Fibroblast of lung (primary cell): ENCODE data around the gene RGS16. TPM values are rescaled to one million over a fixed set of nuclear protein-coding genes. Genes with fewer than 3 reads are reported as not detected.

Experiments
- DNase-seq, 2 donors: peaks; one replicate each; pipeline versions ENCODE4 v3.0.0 to v3.0.0-alpha.2; 2010; ENCODE audit warnings: low read depth in 2 of 2
- H2AFZ ChIP-seq: 2 replicates; pipeline ENCODE4 v1.5.1; 2012; ENCODE audit warnings: low read length, control low read depth, inconsistent platforms
- H3K27ac ChIP-seq: 2 replicates; pipeline ENCODE4 v1.5.1; 2011; ENCODE audit warnings: low read length, control low read depth; ENCODE audit not compliant: insufficient read depth
- H3K27me3 ChIP-seq: 2 replicates; pipeline ENCODE4 v1.5.1; 2011; ENCODE audit warnings: mild to moderate bottlenecking, low read length; ENCODE audit not compliant: control insufficient read depth, insufficient read depth
- H3K36me3 ChIP-seq: 2 replicates; pipeline ENCODE4 v1.5.1; 2011; ENCODE audit warnings: low read length; ENCODE audit not compliant: control insufficient read depth, insufficient read depth
- H3K4me1 ChIP-seq: 2 replicates; pipeline ENCODE4 v1.5.1; 2011; ENCODE audit warnings: low read length; ENCODE audit not compliant: control insufficient read depth, insufficient read depth; ENCODE audit errors: extremely low read depth
- H3K4me2 ChIP-seq: 2 replicates; pipeline ENCODE4 v1.5.1; 2011; ENCODE audit warnings: low read length, control low read depth; ENCODE audit not compliant: insufficient read depth; ENCODE audit errors: extremely low read depth
- H3K4me3 ChIP-seq, 4 experiments: fragments of 200-600 bp in 1 of 4; sonication (generic) in 1 of 4; replicated peaks in 1 of 4; 2 replicates each; pipeline ENCODE4 v1.5.1; 2011 to 2016; ENCODE audit warnings: low read length in 4 of 4, low read depth in 3 of 4, mild to moderate bottlenecking in 3 of 4, control low read depth in 2 of 4, inconsistent platforms in 1 of 4, mixed read lengths in 1 of 4; ENCODE audit not compliant: insufficient read depth in 1 of 4; ENCODE audit errors: control extremely low read depth in 1 of 4
- H3K79me2 ChIP-seq: 2 replicates; pipeline ENCODE4 v1.5.1; 2012; ENCODE audit warnings: mild to moderate bottlenecking, low read length, inconsistent platforms; ENCODE audit not compliant: control insufficient read depth, insufficient read depth
- H3K9ac ChIP-seq: 2 replicates; pipeline ENCODE4 v1.5.1; 2011; ENCODE audit warnings: mild to moderate bottlenecking, low read length, control low read depth; ENCODE audit not compliant: insufficient read depth
- H3K9me3 ChIP-seq: 2 replicates; pipeline ENCODE4 v1.5.1; 2012; ENCODE audit warnings: low read depth, low read length; ENCODE audit not compliant: control insufficient read depth, insufficient read depth
- H4K20me1 ChIP-seq: 2 replicates; pipeline ENCODE4 v1.5.1; 2011; ENCODE audit warnings: low read length; ENCODE audit not compliant: control insufficient read depth, insufficient read depth; ENCODE audit errors: extremely low read depth
- CTCF ChIP-seq, 2 donors: IDR thresholded peaks in 1 of 2; conservative IDR thresholded peaks in 1 of 2; 1 replicate in 1 of 2; 2 replicates in 1 of 2; pipeline ENCODE4 v1.5.1; 2011 to 2012; ENCODE audit warnings: low read length in 2 of 2, control low read depth in 1 of 2, inconsistent platforms in 1 of 2, low read depth in 1 of 2, mild to moderate bottlenecking in 1 of 2
- EZH2 ChIP-seq: IDR thresholded peaks from 2 replicates; pipeline ENCODE4 v1.5.1; 2012; ENCODE audit warnings: low read length, control low read depth, mild to moderate bottlenecking; ENCODE audit errors: missing control alignments
- polyA plus RNA-seq, 2 donors: library from polyadenylated mRNA; depleted of rRNA in 1 of 2; stranded (reverse) in 1 of 2; unstranded in 1 of 2; fragments of >200 nt; gene quantifications; 2 replicates each; pipeline ENCODE4 v1.2.1, GENCODE V29; 2011 to 2012; ENCODE audit warnings: missing spikeins in 1 of 2
- total RNA-seq: library from RNA; depleted of rRNA; stranded (reverse); fragments of >200 nt; gene quantifications from 2 replicates; pipeline ENCODE4 v1.2.1, GENCODE V29; 2014

Gene RGS16
- total and polyA plus RNA-seq, 2 donors (not counting 1 experiment from before 2014, with no cell fraction given) = 0.17 to 0.33 TPM

GRCh38 chr1:182629080-182629479 is 24.9 kb upstream of the RGS16 start:
- TF ChIP-seq EZH2 (no peak), CTCF (conservative IDR thresholded peaks at IDR 0.05 in 1 of 2, IDR thresholded peaks at IDR 0.05 in 1 of 2; ENCODE audit: low read depth in 1 of 2, low read length in 2 of 2) (no peak)
- Histone ChIP-seq H3K9me3 (no peaks in the 10 kb centered on the region), H3K4me2 (no peak overlapping the region), H3K79me2 (no peaks in the 10 kb centered on the region), H3K4me3 (no peak overlapping the region), H4K20me1 (no peaks in the 10 kb centered on the region), H3K27me3 (no peaks in the 10 kb centered on the region), H3K36me3 (no peaks in the 10 kb centered on the region), H3K4me1 (no peaks in the 10 kb centered on the region), H3K27ac (no peak overlapping the region), H3K9ac (no peak overlapping the region), H2AFZ (no peak overlapping the region)
- DNase-seq = no peak

GRCh38 chr1:182628657-182629056 is 24.5 kb upstream of the RGS16 start:
- DNase-seq = no peak
- no peak overlapping the region for H3K9ac ChIP-seq
- no peaks in the 10 kb centered on the region for H4K20me1 ChIP-seq
- no peak for TF ChIP-seq EZH2
- no peak for TF ChIP-seq CTCF (conservative IDR thresholded peaks at IDR 0.05 in 1 of 2, IDR thresholded peaks at IDR 0.05 in 1 of 2; ENCODE audit: low read depth in 1 of 2, low read length in 2 of 2)
- no peaks in the 10 kb centered on the region for H3K36me3 ChIP-seq
- no peak overlapping the region for H3K4me3 ChIP-seq
- no peaks in the 10 kb centered on the region for H3K27me3 ChIP-seq
- H3K79me2 ChIP-seq = no peaks in the 10 kb centered on the region
- H2AFZ ChIP-seq = no peak overlapping the region
- no peaks in the 10 kb centered on the region for H3K9me3 ChIP-seq
- H3K4me1 ChIP-seq = no peaks in the 10 kb centered on the region
- H3K27ac ChIP-seq = no peak overlapping the region
- H3K4me2 ChIP-seq = no peak overlapping the region

GRCh38 chr1:182627622-182628021 is 23.4 kb upstream of the RGS16 start:
- DNase-seq = no peak
- TF ChIP-seq CTCF (conservative IDR thresholded peaks at IDR 0.05 in 1 of 2, IDR thresholded peaks at IDR 0.05 in 1 of 2; ENCODE audit: low read depth in 1 of 2, low read length in 2 of 2) = no peak
- no peak for TF ChIP-seq EZH2
- Histone ChIP-seq H3K4me1 (no peaks in the 10 kb centered on the region), H4K20me1 (no peaks in the 10 kb centered on the region), H3K9ac (no peak overlapping the region), H3K9me3 (no peaks in the 10 kb centered on the region), H3K27me3 (no peaks in the 10 kb centered on the region), H3K36me3 (no peaks in the 10 kb centered on the region), H2AFZ (no peak overlapping the region), H3K27ac (no peak overlapping the region), H3K4me2 (no peak overlapping the region), H3K79me2 (no peaks in the 10 kb centered on the region), H3K4me3 (no peak overlapping the region)
